Activated CD8-positive, alpha-beta T cell treated with anti-CD3 and anti-CD28 coated beads for 36 hours (primary cell): ENCODE data around the gene SOCS4. TPM values are rescaled to one million over a fixed set of nuclear protein-coding genes. Genes with fewer than 3 reads are reported as not detected.

Experiments
- ATAC-seq: fragments of 200-7000 bp; cut with Tn5 transposase; one replicate; pipeline ENCODE4 v1.10.0; 2021; ENCODE audit warnings: mild to moderate bottlenecking, moderate library complexity
- CTCF ChIA-PET: fragments of 350-600 bp; sonication (Branson Sonifier 250); formaldehyde crosslinking; loops from one replicate; lab custom pipeline; 2021; ENCODE audit warnings: antibody characterized with exemption; lab: Charles Lee
- POLR2A ChIA-PET: fragments of 350-600 bp; sonication (Branson Sonifier 250); formaldehyde crosslinking; loops from one replicate; lab custom pipeline; 2021; ENCODE audit warnings: antibody characterized with exemption; lab: Charles Lee
- DNase-seq: peaks from one replicate; pipeline ENCODE4 v3.0.0-alpha.2; 2020
- H3K27ac Mint-ChIP-seq: one replicate; pipeline ENCODE4 v1.8.0; 2021; ENCODE audit warnings: mild to moderate bottlenecking, mixed read lengths
- H3K27me3 Mint-ChIP-seq: one replicate; pipeline ENCODE4 v1.8.0; 2021; ENCODE audit warnings: mixed read lengths
- H3K36me3 Mint-ChIP-seq: one replicate; pipeline ENCODE4 v1.8.0; 2021; ENCODE audit warnings: low read depth, mixed read lengths
- H3K4me1 Mint-ChIP-seq: one replicate; pipeline ENCODE4 v1.8.0; 2021; ENCODE audit warnings: low read depth, mixed read lengths
- H3K4me3 Mint-ChIP-seq: one replicate; pipeline ENCODE4 v1.8.0; 2021; ENCODE audit warnings: mild to moderate bottlenecking, moderate library complexity, mixed read lengths
- H3K9me3 Mint-ChIP-seq: one replicate; pipeline ENCODE4 v1.8.0; 2021; ENCODE audit warnings: mixed read lengths
- CTCF ChIP-seq: fragments of 200-600 bp; IDR thresholded peaks from one replicate; pipeline ENCODE4 v1.8.0; 2022; ENCODE audit warnings: antibody characterized with exemption, mild to moderate bottlenecking
- intact Hi-C: fragments of 100-400 bp; cut with micrococcal nuclease; formaldehyde crosslinking; loops from one replicate; pipeline ENCODE4 v1.10.0; 2022
- total RNA-seq, 2 experiments: library from RNA; stranded (reverse); gene quantifications; one replicate each; pipeline ENCODE4 v1.2.3, GENCODE V29; 2021

Gene SOCS4
- total RNA-seq, 2 experiments from 2014 or later = 19.8 to 20.8 TPM

- Mint-ChIP-seq H3K27me3 (no peaks in the 10 kb centered on the region), H3K9me3 (no peaks in the 10 kb centered on the region), H3K27ac (no peak overlapping the region), H3K36me3 (peaks cover 40% of the 10 kb centered on the region), H3K4me3 (no peak overlapping the region), H3K4me1 (no peaks in the 10 kb centered on the region)
- ATAC-seq = no peak
- DNase-seq = no peak
- no peak for TF ChIP-seq CTCF
- CTCF ChIA-PET = interaction anchor here (1.5 kb wide), 1 partner anchor 13 kb away, joined by 6 read pairs; the partner anchor contains the start of gene MAPK1IP1L
- intact Hi-C loops = no loop called here
- POLR2A ChIA-PET = interaction anchor here (0.9 to 2.3 kb wide), 3 partner anchors 9 to 13 kb away, joined by 3 to 7 read pairs (median 3); partner anchors contain the start of gene MAPK1IP1L
These were observed 11.7 kb downstream of the SOCS4 start for GRCh38 chr14:55038708-55039107.

- no peaks in the 10 kb centered on the region for H3K27me3 Mint-ChIP-seq
- intact Hi-C loops = no loop called here
- H3K4me3 Mint-ChIP-seq = no peak overlapping the region
- ChIA-PET POLR2A (interaction anchor here (1.0 to 1.2 kb wide), 2 partner anchors 17 to 25 kb away, joined by 3 to 7 read pairs; partner anchors contain the start of genes SOCS4 and WDHD1), CTCF (interaction anchor here (2.4 kb wide), 1 partner anchor 8 kb away, joined by 20 read pairs; the partner anchor contains the start of gene MAPK1IP1L)
- H3K4me1 Mint-ChIP-seq = peaks cover 10% of the 10 kb centered on the region
- H3K9me3 Mint-ChIP-seq = no peaks in the 10 kb centered on the region
- H3K27ac Mint-ChIP-seq = no peak overlapping the region
- DNase-seq = no peak
- ATAC-seq = no peak
- no peak for TF ChIP-seq CTCF
- H3K36me3 Mint-ChIP-seq = peaks cover 21% of the 10 kb centered on the region
These were observed 16.5 kb downstream of the SOCS4 start for GRCh38 chr14:55043528-55043927.

GRCh38 chr14:55045087-55045486 is 18.1 kb downstream of the SOCS4 start:
- Mint-ChIP-seq H3K27ac (peak overlapping the region; percentile 46), H3K4me3 (no peak overlapping the region), H3K4me1 (peaks cover 10% of the 10 kb centered on the region), H3K27me3 (no peaks in the 10 kb centered on the region), H3K36me3 (peaks cover 15% of the 10 kb centered on the region), H3K9me3 (no peaks in the 10 kb centered on the region)
- no peak for DNase-seq
- no peak for TF ChIP-seq CTCF
- POLR2A ChIA-PET = interaction anchor here (0.9 to 2.7 kb wide), 3 partner anchors 9 to 18 kb away, joined by 3 to 15 read pairs (median 6); partner anchors contain the start of genes SOCS4 and WDHD1
- CTCF ChIA-PET = interaction anchor here (1.1 to 1.6 kb wide), 4 partner anchors 15 to 215 kb away, joined by 3 to 6 read pairs (median 4); partner anchors contain the start of gene GCH1
- intact Hi-C loops = no loop called here
- ATAC-seq = no peak

GRCh38 chr14:55047301-55048053 is 20.4 kb downstream of the SOCS4 start:
- CTCF ChIA-PET = interaction anchor here (0.7 to 0.9 kb wide), 2 partner anchors 21 to 43 kb away, joined by 3 to 4 read pairs; partner anchors contain the start of genes SOCS4 and WDHD1
- POLR2A ChIA-PET = interaction anchor here (0.6 to 1.7 kb wide), 5 partner anchors 10 to 88 kb away, joined by 3 to 7 read pairs (median 3); partner anchors contain the start of genes SOCS4 and WDHD1
- Mint-ChIP-seq H3K4me3 (no peak overlapping the region), H3K9me3 (no peaks in the 10 kb centered on the region), H3K4me1 (peaks cover 20% of the 10 kb centered on the region), H3K27me3 (no peaks in the 10 kb centered on the region), H3K27ac (no peak overlapping the region), H3K36me3 (peaks cover 18% of the 10 kb centered on the region)
- DNase-seq (no peak), ATAC-seq (no peak)
- no peak for TF ChIP-seq CTCF
- intact Hi-C loops = no loop called here
